Measurements from ENCODE around the gene VPS37D.
"Not testable (repeated sequence)": the region's sequence is repeated elsewhere in the genome, so short reads cannot be mapped to it uniquely, and the experiment has no call there.

The VPS37D gene

GRCh38 chr7:73706126-73707044, 38.8 kb downstream of the VPS37D start:
- no peak for DNase-seq

- DNase-seq, result no peak
These were observed 39.5 kb downstream of the VPS37D start for GRCh38 chr7:73707045-73707631.

- no peak for DNase-seq
These were observed 41.4 kb downstream of the VPS37D start for GRCh38 chr7:73708961-73709549.

- no peak for DNase-seq
These were observed 45.1 kb downstream of the VPS37D start for GRCh38 chr7:73712773-73713172.

DNA sequence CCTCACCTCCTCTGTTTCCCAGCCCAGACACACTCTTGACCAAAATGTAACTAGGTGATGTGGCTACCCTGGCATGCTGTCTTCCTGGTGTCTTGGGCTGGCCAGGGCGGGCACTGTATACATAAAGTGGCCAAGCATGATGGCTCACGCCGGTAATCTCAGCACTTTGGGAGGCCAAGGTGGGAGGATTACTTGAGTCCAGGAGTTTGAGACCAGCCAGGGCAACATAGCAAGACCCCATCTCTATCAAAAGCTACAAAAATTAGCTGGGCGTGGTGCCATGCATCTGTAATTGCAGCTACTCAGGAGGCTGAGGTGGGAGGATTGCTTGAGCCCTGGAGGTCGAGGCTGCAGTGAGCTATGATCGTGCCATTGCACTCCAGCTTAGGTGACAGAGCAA, 45.7 kb downstream of the VPS37D start:
- not testable (repeated sequence) for DNase-seq

DNA sequence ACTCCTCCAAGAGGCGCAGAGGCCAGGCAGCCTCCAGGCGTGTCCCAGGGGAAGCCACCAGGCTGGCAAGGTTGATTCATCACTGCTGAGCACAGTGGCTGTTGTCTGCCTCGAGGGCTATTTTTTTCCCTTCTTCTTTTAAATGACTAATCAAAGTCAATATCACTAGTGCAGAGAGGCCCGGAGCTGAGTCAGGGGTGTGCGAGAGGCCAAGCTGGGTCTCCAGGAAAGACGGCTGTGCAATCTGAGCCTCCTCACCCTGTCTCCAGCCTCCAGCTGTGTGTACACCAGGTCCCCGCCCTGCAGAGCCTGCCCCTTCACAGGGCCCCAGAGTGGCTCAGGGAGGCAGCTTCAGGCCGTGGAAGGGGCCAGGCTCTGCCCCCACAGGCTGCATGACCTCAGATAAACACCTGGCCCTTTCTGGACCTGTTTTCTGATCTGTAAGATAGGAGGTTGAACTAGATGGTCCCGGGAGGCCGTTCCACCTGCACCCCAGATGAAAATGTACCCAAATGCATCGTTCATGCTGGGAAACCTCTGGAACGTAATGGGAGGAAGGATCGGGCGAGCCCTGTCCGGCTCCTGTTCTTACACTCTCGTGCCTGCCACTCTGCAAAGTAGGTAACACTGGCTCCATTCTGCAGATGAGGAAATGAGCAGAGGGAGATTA, 48.2 kb downstream of the VPS37D start:
- DNase-seq, result no peak

DNA sequence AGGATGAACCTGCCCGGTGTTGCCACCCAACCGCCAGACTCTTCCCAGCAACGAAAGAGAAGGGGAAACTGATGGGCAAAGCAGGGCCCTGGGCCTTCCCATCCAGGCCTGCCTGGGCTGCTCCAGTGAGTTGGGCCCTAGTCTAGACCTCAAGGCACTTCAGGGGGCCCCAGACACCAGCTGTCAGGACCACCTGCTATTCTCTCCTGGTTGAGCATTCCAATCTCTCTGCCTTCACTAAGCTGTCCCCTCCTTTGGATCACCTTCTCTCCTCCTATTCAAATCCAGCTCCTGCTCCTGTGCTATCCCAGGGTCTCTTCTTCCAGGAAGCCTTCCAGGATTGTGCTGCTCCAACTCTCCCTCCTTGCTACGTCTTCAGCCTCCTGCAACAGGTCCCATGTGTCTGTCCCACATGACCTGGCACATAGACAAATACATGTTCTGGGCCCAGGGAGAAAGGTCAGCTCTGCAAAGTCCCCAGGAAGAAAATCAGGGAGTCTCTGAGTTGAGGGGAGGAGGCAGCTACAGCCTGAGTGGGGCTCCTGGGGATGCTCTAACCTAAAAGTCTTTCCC, 48.8 kb downstream of the VPS37D start:
- no peak for DNase-seq

- no peak for DNase-seq
These were observed 49.6 kb downstream of the VPS37D start for GRCh38 chr7:73717025-73717807.

GRCh38 chr7:73717991-73718405, 50.4 kb downstream of the VPS37D start:
- DNase-seq, result no peak

GRCh38 chr7:73718438-73718881, 50.8 kb downstream of the VPS37D start:
- DNase-seq, result no peak

GRCh38 chr7:73718905-73719805, 51.5 kb downstream of the VPS37D start, which contains the start of gene STX1A:
TSS of gene STX1A (minus strand) at chr7:73719669. CDS start at chr7:73719631, 38 bp downstream.
- no peak for DNase-seq

GRCh38 chr7:73719806-73720169, 52.2 kb downstream of the VPS37D start:
- DNase-seq, result no peak

GRCh38 chr7:73720443-73720842, 52.8 kb downstream of the VPS37D start:
- not testable (repeated sequence) for DNase-seq

GRCh38 chr7:73721377-73721817, 53.8 kb downstream of the VPS37D start:
- no peak for DNase-seq
